ENCODE data around the gene VPS39. TPM values are rescaled to one million over a fixed set of nuclear protein-coding genes. Genes with fewer than 3 reads are reported as not detected.
A peak's percentile ranks its signal among the peaks of the same experiment; 100 is the strongest.

The VPS39 gene
- total and polyA plus RNA-seq, 2 donors (not counting 1 experiment from before 2014, with no cell fraction given): 53.7 to 55.5 TPM

DNA sequence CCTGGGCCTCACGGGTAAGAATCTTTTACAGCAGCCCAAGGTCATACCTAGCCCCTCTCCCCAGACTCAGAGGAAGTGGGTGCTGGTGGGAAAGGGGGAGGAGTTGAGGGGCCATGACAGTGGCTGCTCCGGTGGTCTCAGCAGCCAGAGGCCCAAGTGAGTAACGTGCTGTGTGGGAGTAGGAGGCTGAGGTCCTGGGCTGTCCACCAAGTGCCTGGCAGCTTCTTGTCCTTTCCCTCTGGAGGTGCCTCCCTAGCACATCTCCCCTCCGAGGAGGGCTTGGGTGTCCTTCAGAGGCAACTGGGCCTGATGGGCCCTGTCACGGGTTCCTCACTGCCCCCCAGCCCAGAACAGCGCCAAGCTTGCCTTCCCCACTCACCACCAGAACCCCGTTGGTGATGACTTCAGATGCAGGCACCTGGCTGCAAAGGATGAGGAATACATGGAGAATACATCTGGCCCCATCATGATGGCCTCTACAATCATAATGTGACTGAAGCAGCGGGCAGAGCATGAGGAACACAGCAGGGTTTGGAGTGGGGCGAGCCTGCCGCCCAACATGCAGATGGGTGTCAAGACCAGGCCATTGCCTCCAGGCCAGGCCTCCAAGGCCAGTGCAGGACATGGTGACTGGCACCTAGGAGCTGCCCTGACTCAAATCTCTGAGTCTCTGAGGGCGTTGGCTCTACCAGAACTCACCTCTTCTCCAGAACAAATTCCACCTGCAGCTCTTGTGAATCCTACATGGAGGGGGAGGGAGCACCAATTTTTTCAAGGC lies 55.0 kb downstream of the VPS39 start:
- Histone ChIP-seq H3K27ac (ENCODE audit: insufficient read depth, low read length) (no peak overlapping the region), H3K4me2 (ENCODE audit: extremely low read depth, insufficient read depth, low read length) (no peak overlapping the region), H3K9me3 (ENCODE audit: control insufficient read depth, insufficient read depth, low read depth, low read length) (no peaks in the 10 kb centered on the region), H3K36me3 (ENCODE audit: control insufficient read depth, insufficient read depth, low read length) (no peaks in the 10 kb centered on the region), H2AFZ (ENCODE audit: low read length) (no peak overlapping the region), H3K4me1 (ENCODE audit: control insufficient read depth, extremely low read depth, insufficient read depth, low read length) (no peaks in the 10 kb centered on the region), H3K27me3 (ENCODE audit: control insufficient read depth, insufficient read depth, low read length) (peaks cover 9% of the 10 kb centered on the region), H3K4me3 (replicated peaks in 1 of 4; ENCODE audit: control extremely low read depth in 1 of 4, insufficient read depth in 1 of 4, low read depth in 3 of 4, low read length in 4 of 4) (no peak overlapping the region), H4K20me1 (ENCODE audit: control insufficient read depth, extremely low read depth, insufficient read depth, low read length) (no peaks in the 10 kb centered on the region), H3K79me2 (ENCODE audit: control insufficient read depth, insufficient read depth, low read length) (no peaks in the 10 kb centered on the region), H3K9ac (ENCODE audit: insufficient read depth, low read length) (no peak overlapping the region)
- DNase-seq (ENCODE audit: low read depth in 2 of 2): no peak
- TF ChIP-seq, protein P1, sequence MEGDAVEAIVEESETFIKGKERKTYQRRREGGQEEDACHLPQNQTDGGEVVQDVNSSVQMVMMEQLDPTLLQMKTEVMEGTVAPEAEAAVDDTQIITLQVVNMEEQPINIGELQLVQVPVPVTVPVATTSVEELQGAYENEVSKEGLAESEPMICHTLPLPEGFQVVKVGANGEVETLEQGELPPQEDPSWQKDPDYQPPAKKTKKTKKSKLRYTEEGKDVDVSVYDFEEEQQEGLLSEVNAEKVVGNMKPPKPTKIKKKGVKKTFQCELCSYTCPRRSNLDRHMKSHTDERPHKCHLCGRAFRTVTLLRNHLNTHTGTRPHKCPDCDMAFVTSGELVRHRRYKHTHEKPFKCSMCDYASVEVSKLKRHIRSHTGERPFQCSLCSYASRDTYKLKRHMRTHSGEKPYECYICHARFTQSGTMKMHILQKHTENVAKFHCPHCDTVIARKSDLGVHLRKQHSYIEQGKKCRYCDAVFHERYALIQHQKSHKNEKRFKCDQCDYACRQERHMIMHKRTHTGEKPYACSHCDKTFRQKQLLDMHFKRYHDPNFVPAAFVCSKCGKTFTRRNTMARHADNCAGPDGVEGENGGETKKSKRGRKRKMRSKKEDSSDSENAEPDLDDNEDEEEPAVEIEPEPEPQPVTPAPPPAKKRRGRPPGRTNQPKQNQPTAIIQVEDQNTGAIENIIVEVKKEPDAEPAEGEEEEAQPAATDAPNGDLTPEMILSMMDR (conservative IDR thresholded peaks at IDR 0.05 in 1 of 2, IDR thresholded peaks at IDR 0.05 in 1 of 2; ENCODE audit: low read depth in 1 of 2, low read length in 2 of 2): no peak
- TF ChIP-seq EZH2 (IDR thresholded peaks at IDR 0.05; ENCODE audit: low read length, missing control alignments): no peak

DNA sequence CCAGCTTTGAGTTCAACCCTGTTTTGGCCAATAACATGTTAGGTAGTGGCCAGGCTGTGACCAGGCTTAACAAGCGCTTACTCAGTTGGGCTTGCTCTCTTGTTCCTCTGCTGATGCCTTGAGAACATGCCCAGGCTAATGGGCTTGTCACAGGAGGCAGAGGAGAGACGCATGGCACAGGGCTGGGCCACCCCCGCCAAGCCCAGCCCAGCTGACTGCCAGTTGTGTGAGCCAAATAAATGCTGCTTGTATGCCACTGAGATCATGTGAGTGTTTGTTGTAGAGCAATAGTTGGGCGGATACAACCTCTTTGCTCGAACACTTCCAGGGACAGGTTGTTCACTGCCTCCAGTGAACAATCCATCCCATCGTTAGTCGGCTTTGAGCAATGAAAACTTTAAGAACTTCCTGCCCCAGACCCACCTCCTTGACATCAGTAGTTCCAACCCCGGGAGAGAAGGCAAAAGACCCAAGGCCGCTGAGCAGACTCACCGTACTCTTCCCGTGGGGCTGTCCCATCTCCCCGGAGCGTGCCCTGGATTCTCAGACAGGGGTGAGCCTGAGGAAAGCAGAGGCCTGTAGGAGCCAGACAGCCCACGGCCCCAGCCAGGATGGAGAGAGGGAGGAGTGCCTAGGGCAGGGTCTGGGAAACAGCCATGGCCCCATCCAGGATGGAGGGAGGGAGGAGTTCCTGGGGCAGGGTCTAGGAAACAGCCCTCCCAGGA lies 55.7 kb downstream of the VPS39 start:
- Histone ChIP-seq H3K36me3 (ENCODE audit: control insufficient read depth, insufficient read depth, low read length) (no peaks in the 10 kb centered on the region), H2AFZ (ENCODE audit: low read length) (no peak overlapping the region)
- no peak for DNase-seq (ENCODE audit: low read depth in 2 of 2)

DNA sequence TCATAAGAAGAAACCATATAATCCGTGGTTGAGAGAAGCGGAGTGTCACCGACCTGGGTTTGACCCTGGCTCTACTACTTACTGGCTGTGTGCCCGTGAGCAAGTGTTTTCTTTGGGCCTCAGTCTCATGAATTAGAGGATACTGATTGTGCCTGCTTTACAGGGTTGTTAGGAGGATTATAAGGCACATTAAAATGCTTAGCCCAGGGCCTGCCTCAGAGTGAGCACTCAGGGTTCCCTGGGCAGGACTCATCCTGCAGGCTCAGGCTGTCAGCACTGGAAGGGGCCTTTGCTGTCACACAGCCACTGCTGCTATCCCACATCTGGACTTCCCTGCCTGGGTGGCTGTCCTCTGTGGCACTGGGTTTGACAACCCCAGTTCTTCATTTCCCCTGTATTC lies 56.4 kb downstream of the VPS39 start:
- H3K27me3 ChIP-seq (ENCODE audit: control insufficient read depth, insufficient read depth, low read length): peaks cover 9% of the 10 kb centered on the region
- peak in 1 of 2 donors; percentile 17 for DNase-seq (ENCODE audit: low read depth in 2 of 2)
- H3K4me1 ChIP-seq (ENCODE audit: control insufficient read depth, extremely low read depth, insufficient read depth, low read length): no peaks in the 10 kb centered on the region
- H2AFZ ChIP-seq (ENCODE audit: low read length): no peak overlapping the region
- no peak overlapping the region for H3K4me2 ChIP-seq (ENCODE audit: extremely low read depth, insufficient read depth, low read length)
- H3K9me3 ChIP-seq (ENCODE audit: control insufficient read depth, insufficient read depth, low read depth, low read length): no peaks in the 10 kb centered on the region
- no peaks in the 10 kb centered on the region for H4K20me1 ChIP-seq (ENCODE audit: control insufficient read depth, extremely low read depth, insufficient read depth, low read length)
- no peak overlapping the region for H3K9ac ChIP-seq (ENCODE audit: insufficient read depth, low read length)
- no peak overlapping the region for H3K4me3 ChIP-seq (replicated peaks in 1 of 4; ENCODE audit: control extremely low read depth in 1 of 4, insufficient read depth in 1 of 4, low read depth in 3 of 4, low read length in 4 of 4)
- no peaks in the 10 kb centered on the region for H3K36me3 ChIP-seq (ENCODE audit: control insufficient read depth, insufficient read depth, low read length)
- H3K79me2 ChIP-seq (ENCODE audit: control insufficient read depth, insufficient read depth, low read length): no peaks in the 10 kb centered on the region
- TF ChIP-seq EZH2 (IDR thresholded peaks at IDR 0.05; ENCODE audit: low read length, missing control alignments): no peak
- no peak overlapping the region for H3K27ac ChIP-seq (ENCODE audit: insufficient read depth, low read length)

More for the DNA sequence above, 55.7 kb downstream of the VPS39 start:
- TF ChIP-seq EZH2 (IDR thresholded peaks at IDR 0.05; ENCODE audit: low read length, missing control alignments): no peak
- TF ChIP-seq, protein P1 (conservative IDR thresholded peaks at IDR 0.05 in 1 of 2, IDR thresholded peaks at IDR 0.05 in 1 of 2; ENCODE audit: low read depth in 1 of 2, low read length in 2 of 2): no peak
- H3K27me3 ChIP-seq (ENCODE audit: control insufficient read depth, insufficient read depth, low read length): peaks cover 9% of the 10 kb centered on the region
- no peak overlapping the region for H3K9ac ChIP-seq (ENCODE audit: insufficient read depth, low read length)
- H3K27ac ChIP-seq (ENCODE audit: insufficient read depth, low read length): no peak overlapping the region
- no peak overlapping the region for H3K4me3 ChIP-seq (replicated peaks in 1 of 4; ENCODE audit: control extremely low read depth in 1 of 4, insufficient read depth in 1 of 4, low read depth in 3 of 4, low read length in 4 of 4)
- H3K4me2 ChIP-seq (ENCODE audit: extremely low read depth, insufficient read depth, low read length): no peak overlapping the region
- H4K20me1 ChIP-seq (ENCODE audit: control insufficient read depth, extremely low read depth, insufficient read depth, low read length): no peaks in the 10 kb centered on the region
- no peaks in the 10 kb centered on the region for H3K79me2 ChIP-seq (ENCODE audit: control insufficient read depth, insufficient read depth, low read length)
- H3K9me3 ChIP-seq (ENCODE audit: control insufficient read depth, insufficient read depth, low read depth, low read length): no peaks in the 10 kb centered on the region
- H3K4me1 ChIP-seq (ENCODE audit: control insufficient read depth, extremely low read depth, insufficient read depth, low read length): no peaks in the 10 kb centered on the region

Data from fibroblast of lung (primary cell).